ENCODE results near the gene DLG5. TPM values are rescaled to one million over a fixed set of nuclear protein-coding genes. Genes with fewer than 3 reads are reported as not detected.

The DLG5 gene
- total RNA-seq, 2 experiments from 2014 or later, result 3.2 to 3.5 TPM

GRCh38 chr10:77811831-77812430 lies 114.6 kb downstream of the DLG5 start:
- no peaks in the 10 kb centered on the region for H3K27me3 Mint-ChIP-seq (ENCODE audit: low read depth)
- H3K9me3 Mint-ChIP-seq (ENCODE audit: insufficient read depth), result no peaks in the 10 kb centered on the region
- H3K4me3 Mint-ChIP-seq, result no peak overlapping the region
- no peak overlapping the region for H3K27ac Mint-ChIP-seq
- H3K36me3 Mint-ChIP-seq (ENCODE audit: low read depth), result no peaks in the 10 kb centered on the region
- no peaks in the 10 kb centered on the region for H3K4me1 Mint-ChIP-seq (ENCODE audit: low read depth)
- no peak for ATAC-seq
- no peak for DNase-seq
- CTCF ChIA-PET, result no interaction called here
- POLR2A ChIA-PET, result interaction anchor here (0.6 kb wide), 1 partner anchor 387 kb away, joined by 3 read pairs; no protein-coding TSS in a partner anchor

GRCh38 chr10:77810446-77811335 lies 115.9 kb downstream of the DLG5 start:
- H3K36me3 Mint-ChIP-seq (ENCODE audit: low read depth), result no peaks in the 10 kb centered on the region
- POLR2A ChIA-PET, result no interaction called here
- H3K4me1 Mint-ChIP-seq (ENCODE audit: low read depth), result no peaks in the 10 kb centered on the region
- no peak for DNase-seq
- no peaks in the 10 kb centered on the region for H3K9me3 Mint-ChIP-seq (ENCODE audit: insufficient read depth)
- ATAC-seq, result no peak
- H3K4me3 Mint-ChIP-seq, result no peak overlapping the region
- CTCF ChIA-PET, result no interaction called here
- H3K27me3 Mint-ChIP-seq (ENCODE audit: low read depth), result peaks cover 2% of the 10 kb centered on the region
- H3K27ac Mint-ChIP-seq, result no peak overlapping the region

- Mint-ChIP-seq H3K36me3 (ENCODE audit: low read depth) (no peaks in the 10 kb centered on the region), H3K4me3 (no peak overlapping the region), H3K4me1 (ENCODE audit: low read depth) (no peaks in the 10 kb centered on the region), H3K27ac (no peak overlapping the region), H3K9me3 (ENCODE audit: insufficient read depth) (no peaks in the 10 kb centered on the region), H3K27me3 (ENCODE audit: low read depth) (peaks cover 2% of the 10 kb centered on the region)
- ChIA-PET CTCF (interaction anchor here (0.7 kb wide), 1 partner anchor 9 kb away, joined by 4 read pairs; no protein-coding TSS in a partner anchor), POLR2A (no interaction called here)
- DNase-seq (no peak), ATAC-seq (no peak)
Measured at GRCh38 chr10:77809336-77809735, 117.2 kb downstream of the DLG5 start.

- ATAC-seq, result no peak
- H3K4me1 Mint-ChIP-seq (ENCODE audit: low read depth), result no peaks in the 10 kb centered on the region
- CTCF ChIA-PET, result no interaction called here
- DNase-seq, result no peak
- H3K9me3 Mint-ChIP-seq (ENCODE audit: insufficient read depth), result no peaks in the 10 kb centered on the region
- POLR2A ChIA-PET, result no interaction called here
- no peak overlapping the region for H3K27ac Mint-ChIP-seq
- H3K4me3 Mint-ChIP-seq, result no peak overlapping the region
- no peaks in the 10 kb centered on the region for H3K36me3 Mint-ChIP-seq (ENCODE audit: low read depth)
- H3K27me3 Mint-ChIP-seq (ENCODE audit: low read depth), result peaks cover 9% of the 10 kb centered on the region
Measured at GRCh38 chr10:77807706-77808105, 118.8 kb downstream of the DLG5 start.

GRCh38 chr10:77806511-77807157 lies 119.9 kb downstream of the DLG5 start:
- ATAC-seq, result no peak

GRCh38 chr10:77805676-77806075 lies 120.9 kb downstream of the DLG5 start:
- ChIA-PET POLR2A (no interaction called here), CTCF (no interaction called here)
- no peak for DNase-seq
- peaks cover 18% of the 10 kb centered on the region for H3K4me1 Mint-ChIP-seq (ENCODE audit: low read depth)
- no peaks in the 10 kb centered on the region for H3K36me3 Mint-ChIP-seq (ENCODE audit: low read depth)
- H3K27ac Mint-ChIP-seq, result no peak overlapping the region
- no peak for ATAC-seq
- no peaks in the 10 kb centered on the region for H3K9me3 Mint-ChIP-seq (ENCODE audit: insufficient read depth)
- peaks cover 19% of the 10 kb centered on the region for H3K27me3 Mint-ChIP-seq (ENCODE audit: low read depth)
- no peak overlapping the region for H3K4me3 Mint-ChIP-seq

More at GRCh38 chr10:77806511-77807157, 119.9 kb downstream of the DLG5 start:
- no peaks in the 10 kb centered on the region for H3K36me3 Mint-ChIP-seq (ENCODE audit: low read depth)
- H3K4me3 Mint-ChIP-seq, result no peak overlapping the region
- ChIA-PET POLR2A (no interaction called here), CTCF (no interaction called here)
- H3K27ac Mint-ChIP-seq, result no peak overlapping the region
- peaks cover 8% of the 10 kb centered on the region for H3K4me1 Mint-ChIP-seq (ENCODE audit: low read depth)
- H3K27me3 Mint-ChIP-seq (ENCODE audit: low read depth), result peaks cover 16% of the 10 kb centered on the region
- no peak for DNase-seq
- no peaks in the 10 kb centered on the region for H3K9me3 Mint-ChIP-seq (ENCODE audit: insufficient read depth)

- DNase-seq, result no peak
- POLR2A ChIA-PET, result no interaction called here
- no peak for ATAC-seq
- CTCF ChIA-PET, result no interaction called here
- peaks cover 2% of the 10 kb centered on the region for H3K36me3 Mint-ChIP-seq (ENCODE audit: low read depth)
- no peaks in the 10 kb centered on the region for H3K9me3 Mint-ChIP-seq (ENCODE audit: insufficient read depth)
- H3K4me1 Mint-ChIP-seq (ENCODE audit: low read depth), result peaks cover 29% of the 10 kb centered on the region
- no peak overlapping the region for H3K4me3 Mint-ChIP-seq
- no peak overlapping the region for H3K27ac Mint-ChIP-seq
- H3K27me3 Mint-ChIP-seq (ENCODE audit: low read depth), result peaks cover 24% of the 10 kb centered on the region
Measured at GRCh38 chr10:77804371-77804770, 122.2 kb downstream of the DLG5 start.

- ATAC-seq (peak; percentile 84), DNase-seq (peak; percentile 76)
- ChIA-PET CTCF (no interaction called here), POLR2A (no interaction called here)
- Mint-ChIP-seq H3K9me3 (ENCODE audit: insufficient read depth) (no peaks in the 10 kb centered on the region), H3K27me3 (ENCODE audit: low read depth) (peaks cover 35% of the 10 kb centered on the region), H3K4me3 (peak overlapping the region; percentile 6), H3K4me1 (ENCODE audit: low read depth) (peaks cover 36% of the 10 kb centered on the region), H3K27ac (peak overlapping the region; percentile 69), H3K36me3 (ENCODE audit: low read depth) (peaks cover 2% of the 10 kb centered on the region)
Measured at GRCh38 chr10:77801474-77802161, 124.9 kb downstream of the DLG5 start.

GRCh38 chr10:77800738-77801266 lies 125.8 kb downstream of the DLG5 start:
- ChIA-PET POLR2A (no interaction called here), CTCF (interaction anchor here (0.9 kb wide), 1 partner anchor 89 kb away, joined by 3 read pairs; no protein-coding TSS in a partner anchor)
- peak overlapping the region; percentile 69 for H3K27ac Mint-ChIP-seq
- H3K9me3 Mint-ChIP-seq (ENCODE audit: insufficient read depth), result no peaks in the 10 kb centered on the region
- H3K4me1 Mint-ChIP-seq (ENCODE audit: low read depth), result peaks cover 36% of the 10 kb centered on the region
- DNase-seq, result no peak
- H3K27me3 Mint-ChIP-seq (ENCODE audit: low read depth), result peaks cover 34% of the 10 kb centered on the region
- peak overlapping the region; percentile 6 for H3K4me3 Mint-ChIP-seq
- ATAC-seq, result no peak
- peaks cover 2% of the 10 kb centered on the region for H3K36me3 Mint-ChIP-seq (ENCODE audit: low read depth)

- ChIA-PET CTCF (interaction anchor here (0.9 kb wide), 1 partner anchor 89 kb away, joined by 3 read pairs; no protein-coding TSS in a partner anchor), POLR2A (no interaction called here)
- Mint-ChIP-seq H3K36me3 (ENCODE audit: low read depth) (peaks cover 2% of the 10 kb centered on the region), H3K4me3 (no peak overlapping the region), H3K4me1 (ENCODE audit: low read depth) (peaks cover 36% of the 10 kb centered on the region), H3K9me3 (ENCODE audit: insufficient read depth) (no peaks in the 10 kb centered on the region), H3K27ac (no peak overlapping the region), H3K27me3 (ENCODE audit: low read depth) (peaks cover 34% of the 10 kb centered on the region)
- DNase-seq (no peak), ATAC-seq (no peak)
Measured at GRCh38 chr10:77800320-77800719, 126.2 kb downstream of the DLG5 start.

GRCh38 chr10:77799352-77799751 lies 127.2 kb downstream of the DLG5 start:
- Mint-ChIP-seq H3K9me3 (ENCODE audit: insufficient read depth) (no peaks in the 10 kb centered on the region), H3K4me3 (no peak overlapping the region), H3K27me3 (ENCODE audit: low read depth) (peaks cover 34% of the 10 kb centered on the region), H3K27ac (no peak overlapping the region), H3K4me1 (ENCODE audit: low read depth) (peaks cover 36% of the 10 kb centered on the region), H3K36me3 (ENCODE audit: low read depth) (peaks cover 2% of the 10 kb centered on the region)
- DNase-seq, result peak; percentile 55
- POLR2A ChIA-PET, result interaction anchor here (0.7 kb wide), 1 partner anchor 17 kb away, joined by 4 read pairs; no protein-coding TSS in a partner anchor
- peak; percentile 30 for ATAC-seq
- CTCF ChIA-PET, result interaction anchor here (1.2 kb wide), 1 partner anchor 9 kb away, joined by 3 read pairs; no protein-coding TSS in a partner anchor

Data from activated CD8-positive, alpha-beta T cell treated with anti-CD3 and anti-CD28 coated beads, Interleukin-2, amount 10 ng/mL, durations not matched to agents 7 days and 5 days (primary cell).